Activated CD8-positive, alpha-beta T cell treated with anti-CD3 and anti-CD28 coated beads for 36 hours (primary cell): Measurements from ENCODE around the gene SYTL1. TPM values are rescaled to one million over a fixed set of nuclear protein-coding genes. Genes with fewer than 3 reads are reported as not detected.

Experiments
- ATAC-seq: fragments of 200-7000 bp; cut with Tn5 transposase; one replicate; pipeline ENCODE4 v1.10.0; 2021; ENCODE audit warnings: mild to moderate bottlenecking, moderate library complexity
- CTCF ChIA-PET: fragments of 350-600 bp; sonication (Branson Sonifier 250); formaldehyde crosslinking; loops from one replicate; lab custom pipeline; 2021; ENCODE audit warnings: antibody characterized with exemption; lab: Charles Lee
- POLR2A ChIA-PET: fragments of 350-600 bp; sonication (Branson Sonifier 250); formaldehyde crosslinking; loops from one replicate; lab custom pipeline; 2021; ENCODE audit warnings: antibody characterized with exemption; lab: Charles Lee
- DNase-seq: peaks from one replicate; pipeline ENCODE4 v3.0.0-alpha.2; 2020
- H3K27ac Mint-ChIP-seq: one replicate; pipeline ENCODE4 v1.8.0; 2021; ENCODE audit warnings: mild to moderate bottlenecking, mixed read lengths
- H3K27me3 Mint-ChIP-seq: one replicate; pipeline ENCODE4 v1.8.0; 2021; ENCODE audit warnings: mixed read lengths
- H3K36me3 Mint-ChIP-seq: one replicate; pipeline ENCODE4 v1.8.0; 2021; ENCODE audit warnings: low read depth, mixed read lengths
- H3K4me1 Mint-ChIP-seq: one replicate; pipeline ENCODE4 v1.8.0; 2021; ENCODE audit warnings: low read depth, mixed read lengths
- H3K4me3 Mint-ChIP-seq: one replicate; pipeline ENCODE4 v1.8.0; 2021; ENCODE audit warnings: mild to moderate bottlenecking, moderate library complexity, mixed read lengths
- H3K9me3 Mint-ChIP-seq: one replicate; pipeline ENCODE4 v1.8.0; 2021; ENCODE audit warnings: mixed read lengths
- intact Hi-C: fragments of 100-400 bp; cut with micrococcal nuclease; formaldehyde crosslinking; loops from one replicate; pipeline ENCODE4 v1.10.0; 2022
- total RNA-seq, 2 experiments: library from RNA; stranded (reverse); gene quantifications; one replicate each; pipeline ENCODE4 v1.2.3, GENCODE V29; 2021
- TF ChIP-seq, protein P1 (sequence below): fragments of 200-600 bp; IDR thresholded peaks from one replicate; pipeline ENCODE4 v1.8.0; 2022; ENCODE audit warnings: antibody characterized with exemption, mild to moderate bottlenecking

The SYTL1 gene
- total RNA-seq, 2 experiments from 2014 or later, result 77.7 to 80.6 TPM

DNA sequence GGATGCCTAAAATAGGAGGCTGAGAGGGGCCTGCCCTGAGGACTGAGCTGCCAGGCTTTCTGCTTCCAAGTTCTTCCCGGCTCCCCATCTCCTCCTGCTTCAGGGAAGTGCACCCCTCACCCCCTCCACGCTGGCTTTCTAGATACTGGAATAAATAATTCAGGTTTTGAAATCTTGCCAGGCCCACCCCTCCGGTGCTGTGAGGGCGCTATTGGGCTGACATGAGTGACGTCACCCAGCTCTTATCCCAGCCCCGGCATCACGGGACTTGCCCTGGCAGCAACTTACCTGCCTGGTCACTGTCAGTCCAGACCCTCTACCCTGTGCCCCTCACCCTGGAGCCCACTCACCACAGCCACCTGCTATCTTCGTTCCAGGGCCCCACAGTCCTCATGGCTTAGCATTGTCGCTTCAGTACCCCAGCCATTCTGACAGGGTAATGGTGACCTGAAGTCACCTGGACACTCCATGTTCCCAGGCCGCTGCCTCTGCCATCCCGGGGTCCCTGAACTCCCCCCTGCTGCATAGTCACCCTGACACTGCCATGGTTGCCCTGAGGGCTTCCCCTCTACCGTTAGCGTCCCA lies 49.8 kb downstream of the SYTL1 start:
- CTCF ChIA-PET, result interaction anchor here (0.9 to 12.1 kb wide), 12 partner anchors 9 to 271 kb away, joined by 3 to 242 read pairs (median 4); partner anchors contain the start of genes AHDC1, CD164L2, MAP3K6 and SYTL1
- H3K27me3 Mint-ChIP-seq, result no peaks in the 10 kb centered on the region
- no peak for ATAC-seq
- peak; percentile 57 for DNase-seq
- H3K9me3 Mint-ChIP-seq, result no peaks in the 10 kb centered on the region
- H3K27ac Mint-ChIP-seq, result peak overlapping the region; percentile 89
- POLR2A ChIA-PET, result interaction anchor here (1.1 to 2.2 kb wide), 5 partner anchors 10 to 91 kb away, joined by 3 to 11 read pairs (median 3); partner anchors contain the start of gene SYTL1
- H3K4me3 Mint-ChIP-seq, result peak overlapping the region; percentile 65
- intact Hi-C loops, result loop anchor here (5.0 to 10.0 kb wide), 3 partner anchors 47 to 273 kb away; partner anchors contain the start of gene SYTL1
- TF ChIP-seq, protein P1, sequence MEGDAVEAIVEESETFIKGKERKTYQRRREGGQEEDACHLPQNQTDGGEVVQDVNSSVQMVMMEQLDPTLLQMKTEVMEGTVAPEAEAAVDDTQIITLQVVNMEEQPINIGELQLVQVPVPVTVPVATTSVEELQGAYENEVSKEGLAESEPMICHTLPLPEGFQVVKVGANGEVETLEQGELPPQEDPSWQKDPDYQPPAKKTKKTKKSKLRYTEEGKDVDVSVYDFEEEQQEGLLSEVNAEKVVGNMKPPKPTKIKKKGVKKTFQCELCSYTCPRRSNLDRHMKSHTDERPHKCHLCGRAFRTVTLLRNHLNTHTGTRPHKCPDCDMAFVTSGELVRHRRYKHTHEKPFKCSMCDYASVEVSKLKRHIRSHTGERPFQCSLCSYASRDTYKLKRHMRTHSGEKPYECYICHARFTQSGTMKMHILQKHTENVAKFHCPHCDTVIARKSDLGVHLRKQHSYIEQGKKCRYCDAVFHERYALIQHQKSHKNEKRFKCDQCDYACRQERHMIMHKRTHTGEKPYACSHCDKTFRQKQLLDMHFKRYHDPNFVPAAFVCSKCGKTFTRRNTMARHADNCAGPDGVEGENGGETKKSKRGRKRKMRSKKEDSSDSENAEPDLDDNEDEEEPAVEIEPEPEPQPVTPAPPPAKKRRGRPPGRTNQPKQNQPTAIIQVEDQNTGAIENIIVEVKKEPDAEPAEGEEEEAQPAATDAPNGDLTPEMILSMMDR, result no peak
- H3K36me3 Mint-ChIP-seq, result no peaks in the 10 kb centered on the region
- H3K4me1 Mint-ChIP-seq, result peaks cover 17% of the 10 kb centered on the region

DNA sequence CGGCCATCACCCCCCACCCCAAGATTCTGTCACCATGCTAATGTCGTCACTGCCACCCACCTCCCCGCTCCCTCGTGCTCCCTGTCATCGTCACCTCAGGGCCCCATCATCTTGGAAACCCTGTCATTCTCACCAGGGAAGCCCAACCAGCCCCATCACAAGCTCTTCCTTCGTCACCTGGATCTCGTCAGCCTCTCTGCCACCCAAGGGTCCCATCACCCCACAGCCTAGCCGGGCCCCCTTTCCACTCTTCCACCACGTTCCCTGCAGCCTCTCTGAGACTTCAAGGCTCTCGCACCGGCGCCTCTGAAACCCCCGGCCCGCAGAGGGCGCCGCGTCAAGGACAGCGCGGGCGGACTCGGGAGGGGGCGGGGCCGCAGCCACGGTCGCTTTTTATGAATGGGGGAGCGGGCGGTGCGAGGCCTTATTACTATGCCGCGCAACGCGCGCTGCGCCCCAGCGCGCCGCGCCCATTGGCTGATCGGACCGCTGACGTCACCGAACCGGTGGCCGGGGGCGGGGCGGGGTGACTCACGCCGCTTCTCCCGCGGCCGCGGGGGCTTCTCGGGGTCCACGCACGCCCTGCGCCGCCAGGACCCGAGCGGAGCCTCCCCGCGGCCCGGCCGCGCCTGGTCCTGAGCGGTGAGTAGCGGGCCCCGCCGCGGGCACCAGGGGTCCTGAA lies 50.4 kb downstream of the SYTL1 start, which contains the start of gene GPR3:
GPR3 (plus strand) TSS at position 527 of the 682 bp plus-strand sequence. CDS start 1,177 bp downstream, outside the sequence.
- H3K4me3 Mint-ChIP-seq, result peak within 1 kb of the TSS; percentile 65
- H3K36me3 Mint-ChIP-seq, result no peaks in the 10 kb centered on the region
- no peaks in the 10 kb centered on the region for H3K9me3 Mint-ChIP-seq
- peak; percentile 96 for DNase-seq
- peak within 1 kb of the TSS; percentile 89 for H3K27ac Mint-ChIP-seq
- intact Hi-C loops, result loop anchor here (5.0 to 10.0 kb wide), 3 partner anchors 47 to 273 kb away; partner anchors contain the start of gene SYTL1
- POLR2A ChIA-PET, result interaction anchor here (1.1 to 2.2 kb wide), 4 partner anchors 11 to 92 kb away, joined by 3 to 5 read pairs (median 3); partner anchors contain the start of gene SYTL1
- H3K27me3 Mint-ChIP-seq, result no peaks in the 10 kb centered on the region
- peak; percentile 92 for ATAC-seq
- CTCF ChIA-PET, result interaction anchor here (0.9 to 12.1 kb wide), 8 partner anchors 9 to 271 kb away, joined by 3 to 242 read pairs (median 10); partner anchors contain the start of genes CD164L2 and MAP3K6
- TF ChIP-seq, protein P1, result peak; percentile 43
- peaks cover 17% of the 10 kb centered on the region for H3K4me1 Mint-ChIP-seq

GRCh38 chr1:27392778-27393635 lies 51.2 kb downstream of the SYTL1 start:
- H3K4me3 Mint-ChIP-seq, result peak overlapping the region; percentile 65
- ATAC-seq (no peak), DNase-seq (no peak)
- POLR2A ChIA-PET, result interaction anchor here (0.5 to 1.3 kb wide), 2 partner anchors 92 to 148 kb away, joined by 3 read pairs; no protein-coding TSS in a partner anchor
- H3K9me3 Mint-ChIP-seq, result no peaks in the 10 kb centered on the region
- H3K4me1 Mint-ChIP-seq, result peaks cover 17% of the 10 kb centered on the region
- H3K27ac Mint-ChIP-seq, result peak overlapping the region; percentile 55
- no peaks in the 10 kb centered on the region for H3K36me3 Mint-ChIP-seq
- CTCF ChIA-PET, result interaction anchor here (0.7 to 12.1 kb wide), 8 partner anchors 23 to 214 kb away, joined by 3 to 293 read pairs (median 5); partner anchors contain the start of genes AHDC1 and WASF2
- no peaks in the 10 kb centered on the region for H3K27me3 Mint-ChIP-seq
- intact Hi-C loops, result loop anchor here (5.0 to 10.0 kb wide), 3 partner anchors 48 to 272 kb away; partner anchors contain the start of gene SYTL1
- TF ChIP-seq, protein P1, result peak; percentile 29

- CTCF ChIA-PET, result interaction anchor here (0.7 to 12.1 kb wide), 11 partner anchors 23 to 269 kb away, joined by 3 to 293 read pairs (median 7); partner anchors contain the start of genes AHDC1, MAP3K6 and WASF2
- no peaks in the 10 kb centered on the region for H3K27me3 Mint-ChIP-seq
- no peak for DNase-seq
- intact Hi-C loops, result loop anchor here (2.0 to 10.0 kb wide), 4 partner anchors 49 to 271 kb away; partner anchors contain the start of gene SYTL1
- peak overlapping the region; percentile 65 for H3K4me3 Mint-ChIP-seq
- peaks cover 17% of the 10 kb centered on the region for H3K4me1 Mint-ChIP-seq
- no peaks in the 10 kb centered on the region for H3K36me3 Mint-ChIP-seq
- ATAC-seq, result no peak
- POLR2A ChIA-PET, result no interaction called here
- H3K9me3 Mint-ChIP-seq, result no peaks in the 10 kb centered on the region
- H3K27ac Mint-ChIP-seq, result no peak overlapping the region
- TF ChIP-seq, protein P1, result no peak
Measured at GRCh38 chr1:27393641-27394281, 51.9 kb downstream of the SYTL1 start.
